HEK293T (cell line): Measurements from ENCODE around the gene CLN6.

ENCODE experiments used
- ARNT ChIP-seq: fragments of 450-650 bp; IDR thresholded peaks from 2 replicates; pipeline ENCODE4 v1.6.1; 2017; ENCODE audit warnings: mild to moderate bottlenecking
- BHLHE40 ChIP-seq: fragments of 450-650 bp; IDR thresholded peaks from 2 replicates; pipeline ENCODE4 v1.6.1; 2016; ENCODE audit warnings: mild to moderate bottlenecking, moderate library complexity, borderline replicate concordance
- CTBP1 ChIP-seq: fragments of 450-650 bp; IDR thresholded peaks from 2 replicates; pipeline ENCODE4 v1.6.1; 2016; ENCODE audit warnings: borderline replicate concordance
- ELF4 ChIP-seq: fragments of 450-650 bp; IDR thresholded peaks from 2 replicates; pipeline ENCODE4 v1.6.1; 2017; ENCODE audit warnings: antibody characterized with exemption
- FOXA1 ChIP-seq: fragments of 450-650 bp; IDR thresholded peaks from 2 replicates; pipeline ENCODE4 v1.6.1; 2016; ENCODE audit warnings: mild to moderate bottlenecking
- FOXK2 ChIP-seq: fragments of 450-650 bp; IDR thresholded peaks from 2 replicates; pipeline ENCODE4 v1.6.1; 2016; ENCODE audit warnings: mild to moderate bottlenecking
- FOXM1 ChIP-seq: fragments of 450-650 bp; IDR thresholded peaks from 2 replicates; pipeline ENCODE4 v1.6.1; 2017; ENCODE audit warnings: mild to moderate bottlenecking, borderline replicate concordance
- L3MBTL2 ChIP-seq: fragments of 450-650 bp; conservative IDR thresholded peaks from 2 replicates; pipeline ENCODE4 v1.6.1; 2016; ENCODE audit warnings: mild to moderate bottlenecking
- SP1 ChIP-seq: fragments of 450-650 bp; IDR thresholded peaks from 2 replicates; pipeline ENCODE4 v1.6.1; 2017
- SUZ12 ChIP-seq: fragments of 450-650 bp; IDR thresholded peaks from 2 replicates; pipeline ENCODE4 v1.6.1; 2016; ENCODE audit warnings: mild to moderate bottlenecking
- TARDBP ChIP-seq: fragments of 450-650 bp; IDR thresholded peaks from 2 replicates; pipeline ENCODE4 v1.6.1; 2016
- ZNF384 ChIP-seq: fragments of 450-650 bp; IDR thresholded peaks from 2 replicates; pipeline ENCODE4 v1.6.1; 2016
- TF ChIP-seq, protein P1 (sequence below): fragments of 450-650 bp; IDR thresholded peaks from 2 replicates; pipeline ENCODE4 v1.6.1; 2016

DNA sequence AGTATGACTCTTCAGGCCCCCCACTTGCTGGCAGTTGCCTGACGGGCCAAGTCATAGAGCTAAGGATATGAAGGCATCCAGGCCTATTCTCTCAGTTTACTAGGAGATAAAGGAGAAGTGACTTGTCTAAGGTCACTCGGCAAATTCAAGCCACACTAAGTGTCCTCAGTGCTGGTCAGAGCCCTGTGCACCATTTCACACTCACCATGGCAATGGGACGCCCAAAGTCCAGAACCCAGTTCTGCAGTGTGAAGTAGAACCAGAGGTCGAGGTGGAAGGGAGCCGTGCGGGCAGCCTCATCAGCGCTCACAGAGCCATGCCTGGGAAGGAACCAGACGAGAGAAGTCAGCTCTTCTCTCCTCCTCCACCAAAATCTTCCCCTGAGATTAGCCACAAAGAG lies 11.2 kb downstream of the CLN6 start:
- TF ChIP-seq FOXM1 (no peak), ARNT (no peak), ZNF384 (no peak), TARDBP (no peak), FOXA1 (no peak), FOXK2 (no peak), SP1 (no peak), SUZ12 (no peak), BHLHE40 (no peak), ELF4 (no peak), L3MBTL2 (no peak), CTBP1 (no peak)
- TF ChIP-seq, protein P1, sequence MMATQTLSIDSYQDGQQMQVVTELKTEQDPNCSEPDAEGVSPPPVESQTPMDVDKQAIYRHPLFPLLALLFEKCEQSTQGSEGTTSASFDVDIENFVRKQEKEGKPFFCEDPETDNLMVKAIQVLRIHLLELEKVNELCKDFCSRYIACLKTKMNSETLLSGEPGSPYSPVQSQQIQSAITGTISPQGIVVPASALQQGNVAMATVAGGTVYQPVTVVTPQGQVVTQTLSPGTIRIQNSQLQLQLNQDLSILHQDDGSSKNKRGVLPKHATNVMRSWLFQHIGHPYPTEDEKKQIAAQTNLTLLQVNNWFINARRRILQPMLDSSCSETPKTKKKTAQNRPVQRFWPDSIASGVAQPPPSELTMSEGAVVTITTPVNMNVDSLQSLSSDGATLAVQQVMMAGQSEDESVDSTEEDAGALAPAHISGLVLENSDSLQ, result no peak
